Heart left ventricle (tissue), 13 donors: ENCODE results near the gene USP47.
A peak's percentile ranks its signal among the peaks of the same experiment; 100 is the strongest.

Experiments used
- CTCF ChIP-seq, 12 donors: fragments of 200-600 bp; sonication (generic) in 4 of 12; IDR thresholded peaks; one replicate each; pipeline versions ENCODE4 v1.5.0 to v1.8.0; 2018 to 2022; ENCODE audit warnings: antibody characterized with exemption in 12 of 12, mild to moderate bottlenecking in 5 of 12
- POLR2A ChIP-seq, 2 donors: fragments of 450-650 bp; IDR thresholded peaks; one replicate each; pipeline ENCODE4 v1.6.1; 2017; ENCODE audit warnings: antibody characterized with exemption in 2 of 2, mild to moderate bottlenecking in 2 of 2, moderate library complexity in 2 of 2
- donor health status: ischemic (EF 13 %, LVEDD 7.1; RV severe dilation, severe dysfunction).
- donor health status: DM: no; HTN: yes; CAD: no.
- donor health status: DM: no; HTN: no; CAD: no.
- donor health status: ischemic (EF 25% LVEDD 6.9; RV normal size, moderate dysfunction).
- donor health status: ischemic (EF 25% LVEDD 5.7; RV mildly dilated, moderate dysfunction).
- donor health status: ischemic (EF 35%, LVEDD 5.7; RV mildly dilated, moderate dysfunction).
- donor health status: nonischemic (EF 11% LVEDD 7.7; RV severe dilation, severe dysfunction).
- donor health status: DM: yes; HTN: yes; CAD: no.
- donor health status: PGD.
- donor health status: ischemic (EF 29% LVEDD 5.4; RV normal size, mild dysfunction).
- donor health status: nonischemic (EF 23%, LVEDD 6.1; RV moderate dilation, normal function).

GRCh38 chr11:11841116-11841722 is 553 bp upstream of the USP47 start:
- TF ChIP-seq CTCF (IDR thresholded peaks at IDR 0.05), result peak in 1 of 12 donors; percentile 83
- no peak for TF ChIP-seq POLR2A (IDR thresholded peaks at IDR 0.05)
